Tibial artery (tissue), 4 donors: ENCODE data around the gene ASIC4.

ENCODE experiments used
- DNase-seq, 2 donors: peaks; one replicate each; pipeline ENCODE4 v3.0.0-alpha.2; 2019
- H3K27ac ChIP-seq, 2 donors: fragments of 200-600 bp; sonication (generic) in 1 of 2; 1 replicate in 1 of 2; 2 replicates in 1 of 2; pipeline ENCODE4 v1.5.1; 2018 to 2019; ENCODE audit warnings: mild to moderate bottlenecking in 1 of 2
- H3K27me3 ChIP-seq, 2 donors: fragments of 200-600 bp; sonication (generic) in 1 of 2; one replicate each; pipeline versions ENCODE4 v1.5.1 to v1.6.0; 2016 to 2019
- H3K36me3 ChIP-seq, 3 donors: fragments of 200-600 bp; sonication (generic) in 2 of 3; one replicate each; pipeline ENCODE4 v1.5.1; 2016 to 2019; ENCODE audit warnings: mild to moderate bottlenecking in 2 of 3
- H3K4me1 ChIP-seq, 4 donors: fragments of 200-600 bp; sonication (generic) in 2 of 4; 1 replicate in 3 of 4; 2 replicates in 1 of 4; pipeline ENCODE4 v1.5.1; 2016 to 2019
- H3K4me3 ChIP-seq, 2 donors: fragments of 200-600 bp; sonication (generic) in 1 of 2; 1 replicate in 1 of 2; 2 replicates in 1 of 2; pipeline ENCODE4 v1.5.1; 2018 to 2019; ENCODE audit warnings: mild to moderate bottlenecking in 2 of 2
- H3K9me3 ChIP-seq, 3 donors: fragments of 200-600 bp; sonication (generic) in 1 of 3; one replicate each; pipeline ENCODE4 v1.5.1; 2016 to 2019
- intact Hi-C: fragments of 100-400 bp; cut with DNase I; formaldehyde crosslinking; loops from one replicate; pipeline ENCODE4 v1.15.0; 2023; ENCODE audit warnings: low total_unique reads
- TF ChIP-seq, protein P1 (sequence below), 2 experiments: fragments of 200-600 bp in 1 of 2; fragments of 450-650 bp in 1 of 2; IDR thresholded peaks; one replicate each; pipeline ENCODE4 v1.5.1; 2017 to 2019; ENCODE audit warnings: antibody characterized with exemption in 2 of 2, mild to moderate bottlenecking in 1 of 2, moderate library complexity in 1 of 2

Gene ASIC4

DNA sequence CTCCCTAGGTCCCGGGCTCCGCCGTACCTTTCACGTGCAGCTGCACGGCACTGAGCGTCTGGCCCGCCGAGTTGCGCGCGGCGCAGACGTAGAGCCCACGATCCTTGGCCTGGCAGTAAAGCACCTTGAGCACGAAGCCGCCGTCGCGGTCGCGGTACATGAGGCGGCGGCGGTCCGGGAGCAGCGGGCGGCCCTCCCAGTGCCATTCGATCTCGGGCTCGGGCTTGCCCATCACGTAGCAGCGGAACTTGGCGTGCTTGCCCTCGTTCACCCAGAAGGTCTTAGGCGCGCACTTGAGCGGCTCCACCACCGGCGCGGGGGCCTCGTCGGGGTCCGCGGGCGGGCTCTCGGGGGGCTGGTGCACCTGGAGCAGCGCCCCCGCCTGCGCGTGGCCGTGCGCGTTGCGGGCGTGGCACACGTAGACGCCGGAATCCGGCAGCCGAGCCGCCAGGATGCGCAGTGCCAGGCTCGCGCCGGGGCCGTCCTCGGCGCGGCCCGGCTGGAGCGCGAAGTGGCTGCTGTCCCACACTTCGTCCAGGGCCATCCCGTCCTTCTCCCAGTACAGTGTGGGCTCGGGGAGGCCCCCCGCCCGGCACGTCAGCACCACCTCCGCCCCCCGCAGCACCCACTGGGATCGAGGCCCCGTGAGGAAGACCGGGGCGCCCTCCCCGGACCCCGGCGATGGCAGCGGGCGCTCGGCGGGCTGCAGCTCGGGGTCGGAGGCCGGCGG lies 56.1 kb downstream of the ASIC4 start:
- intact Hi-C loops, result no loop called here
- Histone ChIP-seq H3K27me3 (peaks cover 0 to 6% of the 10 kb centered on the region in 2 donors), H3K4me3 (peak overlapping the region; percentile 62 to 70), H3K36me3 (peaks cover 0 to 28% (median 0%) of the 10 kb centered on the region in 3 donors), H3K4me1 (peaks cover 0 to 22% (median 8%) of the 10 kb centered on the region in 4 donors), H3K27ac (peak overlapping the region; percentile 86 to 87), H3K9me3 (no peaks in the 10 kb centered on the region)
- TF ChIP-seq, protein P1, sequence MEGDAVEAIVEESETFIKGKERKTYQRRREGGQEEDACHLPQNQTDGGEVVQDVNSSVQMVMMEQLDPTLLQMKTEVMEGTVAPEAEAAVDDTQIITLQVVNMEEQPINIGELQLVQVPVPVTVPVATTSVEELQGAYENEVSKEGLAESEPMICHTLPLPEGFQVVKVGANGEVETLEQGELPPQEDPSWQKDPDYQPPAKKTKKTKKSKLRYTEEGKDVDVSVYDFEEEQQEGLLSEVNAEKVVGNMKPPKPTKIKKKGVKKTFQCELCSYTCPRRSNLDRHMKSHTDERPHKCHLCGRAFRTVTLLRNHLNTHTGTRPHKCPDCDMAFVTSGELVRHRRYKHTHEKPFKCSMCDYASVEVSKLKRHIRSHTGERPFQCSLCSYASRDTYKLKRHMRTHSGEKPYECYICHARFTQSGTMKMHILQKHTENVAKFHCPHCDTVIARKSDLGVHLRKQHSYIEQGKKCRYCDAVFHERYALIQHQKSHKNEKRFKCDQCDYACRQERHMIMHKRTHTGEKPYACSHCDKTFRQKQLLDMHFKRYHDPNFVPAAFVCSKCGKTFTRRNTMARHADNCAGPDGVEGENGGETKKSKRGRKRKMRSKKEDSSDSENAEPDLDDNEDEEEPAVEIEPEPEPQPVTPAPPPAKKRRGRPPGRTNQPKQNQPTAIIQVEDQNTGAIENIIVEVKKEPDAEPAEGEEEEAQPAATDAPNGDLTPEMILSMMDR (IDR thresholded peaks at IDR 0.05), result no peak
- no peak for DNase-seq

DNA sequence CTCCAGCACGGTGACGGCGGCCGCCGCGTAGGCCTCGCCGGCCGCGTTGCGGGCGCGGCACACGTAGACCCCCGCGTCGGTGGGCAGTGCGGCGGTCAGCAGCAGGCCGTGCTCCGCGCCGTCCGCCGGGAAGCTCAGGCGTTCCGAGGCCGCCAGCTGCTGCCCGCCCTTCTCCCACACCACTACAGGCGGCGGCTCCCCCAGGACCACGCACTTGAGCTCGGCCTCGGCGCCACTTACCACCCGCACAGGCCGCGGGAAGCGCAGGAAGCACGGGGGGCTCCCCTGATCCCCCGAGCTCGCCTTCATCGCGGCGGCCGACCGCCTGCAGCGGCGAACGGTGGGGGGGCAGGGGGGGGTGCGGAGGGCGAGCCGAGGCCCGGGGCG lies 56.6 kb downstream of the ASIC4 start:
- peaks cover 0 to 23% (median 0%) of the 10 kb centered on the region in 3 donors for H3K36me3 ChIP-seq
- H3K27me3 ChIP-seq, result peaks cover 0 to 10% of the 10 kb centered on the region in 2 donors
- intact Hi-C loops, result no loop called here
- no peaks in the 10 kb centered on the region for H3K9me3 ChIP-seq
- H3K4me3 ChIP-seq, result peak overlapping the region; percentile 62 to 70
- H3K4me1 ChIP-seq, result peaks cover 0 to 22% (median 8%) of the 10 kb centered on the region in 4 donors
- TF ChIP-seq, protein P1 (IDR thresholded peaks at IDR 0.05), result no peak
- H3K27ac ChIP-seq, result peak overlapping the region; percentile 86 to 87
- DNase-seq, result no peak

DNA sequence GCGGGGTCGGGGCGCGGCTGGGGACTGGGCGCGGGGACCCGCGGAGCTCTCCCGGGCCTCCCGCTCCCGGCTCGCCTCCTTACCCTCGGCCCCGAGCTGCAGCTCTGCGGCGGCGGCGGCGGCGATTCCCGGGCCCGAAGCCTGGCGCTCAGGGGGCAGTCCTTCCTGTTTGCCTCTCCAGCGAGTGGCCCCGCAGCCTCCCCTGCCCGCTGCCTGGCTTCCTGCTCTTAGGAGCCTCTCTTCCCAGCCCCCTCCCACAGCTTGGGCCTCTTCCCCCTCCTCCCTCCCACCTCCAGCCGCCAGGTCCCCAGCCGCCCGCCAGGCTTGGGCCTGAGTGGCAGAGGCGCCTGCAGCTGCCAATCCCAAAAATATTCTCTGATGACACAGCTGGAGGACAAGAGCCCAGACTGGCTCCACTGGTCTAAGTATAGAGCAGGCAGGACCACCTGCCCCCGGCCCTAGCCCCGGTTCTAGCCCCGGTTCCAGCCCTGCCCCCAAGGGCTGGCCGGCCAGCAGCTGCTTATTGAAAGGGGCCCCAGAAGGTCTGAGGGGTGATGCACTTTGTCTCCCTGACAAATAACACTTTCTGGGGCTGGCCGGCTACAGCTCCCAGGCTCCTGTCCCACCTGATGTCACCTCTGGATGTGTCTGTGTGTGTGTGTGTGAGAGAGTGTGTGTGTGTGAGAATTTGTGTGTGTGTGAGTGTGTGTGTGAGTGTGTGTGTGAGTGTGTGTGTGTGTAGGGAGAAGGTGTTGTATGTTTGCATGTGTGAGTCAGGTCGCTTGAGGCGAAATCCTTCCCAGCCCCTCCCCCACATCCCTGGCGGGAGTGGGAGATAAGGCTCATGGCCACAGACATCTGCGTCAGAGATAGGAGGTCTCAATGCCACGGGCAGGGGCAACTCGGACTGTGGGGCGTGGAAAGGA lies 57.3 kb downstream of the ASIC4 start, which contains the start of gene OBSL1:
Gene OBSL1 (minus strand): TSS at position 229 of the 926 bp plus-strand sequence. CDS start 307 bp downstream, outside the sequence.
- intact Hi-C loops, result no loop called here
- peak; percentile 55 to 87 for DNase-seq
- Histone ChIP-seq H3K4me1 (peaks cover 0 to 22% (median 8%) of the 10 kb centered on the region in 4 donors), H3K27ac (peak within 1 kb of the TSS; percentile 86 to 87), H3K9me3 (no peaks in the 10 kb centered on the region), H3K36me3 (peaks cover 0 to 16% (median 0%) of the 10 kb centered on the region in 3 donors), H3K27me3 (peaks cover 0 to 14% of the 10 kb centered on the region in 2 donors), H3K4me3 (peak within 1 kb of the TSS; percentile 62 to 70)
- TF ChIP-seq, protein P1 (IDR thresholded peaks at IDR 0.05), result no peak

DNA sequence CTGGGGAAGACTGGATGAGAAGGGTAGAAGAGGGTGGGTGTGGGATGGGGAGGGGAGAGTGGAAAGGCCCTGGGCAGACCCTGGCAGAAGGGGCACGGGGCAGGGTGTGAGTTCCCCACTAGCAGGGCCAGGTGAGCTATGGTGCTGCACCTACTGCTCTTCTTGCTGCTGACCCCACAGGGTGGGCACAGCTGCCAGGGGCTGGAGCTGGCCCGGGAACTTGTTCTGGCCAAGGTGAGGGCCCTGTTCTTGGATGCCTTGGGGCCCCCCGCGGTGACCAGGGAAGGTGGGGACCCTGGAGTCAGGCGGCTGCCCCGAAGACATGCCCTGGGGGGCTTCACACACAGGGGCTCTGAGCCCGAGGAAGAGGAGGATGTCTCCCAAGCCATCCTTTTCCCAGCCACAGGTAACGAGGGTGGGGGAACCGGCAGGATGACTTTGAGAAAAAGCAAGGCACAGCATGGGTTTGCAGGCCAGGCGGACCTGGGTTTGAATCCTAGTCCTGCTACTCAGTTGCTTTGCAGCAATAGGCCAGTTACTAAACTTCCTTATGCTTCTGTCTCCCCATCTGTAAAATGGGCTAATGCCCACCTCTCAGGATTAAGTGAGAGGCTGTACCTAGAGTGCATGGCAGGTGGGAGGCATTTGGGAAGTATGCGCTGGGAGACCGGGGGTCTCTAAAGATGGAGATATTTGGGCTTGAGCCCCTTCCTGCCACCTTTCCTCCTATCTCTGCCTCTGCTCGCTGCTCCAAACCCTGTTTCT lies 58.1 kb downstream of the ASIC4 start, which contains the start of gene INHA:
Gene INHA (plus strand): TSS at position 74 of the 765 bp plus-strand sequence. CDS start 65 bp downstream, at position 139.
- H3K4me3 ChIP-seq, result peak within 1 kb of the TSS; percentile 62 to 70
- peak within 1 kb of the TSS; percentile 86 to 87 for H3K27ac ChIP-seq
- TF ChIP-seq, protein P1 (IDR thresholded peaks at IDR 0.05), result no peak
- peaks cover 0 to 8% (median 0%) of the 10 kb centered on the region in 3 donors for H3K36me3 ChIP-seq
- H3K27me3 ChIP-seq, result peaks cover 0 to 22% of the 10 kb centered on the region in 2 donors
- DNase-seq, result no peak
- H3K4me1 ChIP-seq, result peaks cover 0 to 22% (median 8%) of the 10 kb centered on the region in 4 donors
- H3K9me3 ChIP-seq, result no peaks in the 10 kb centered on the region
- intact Hi-C loops, result no loop called here

DNA sequence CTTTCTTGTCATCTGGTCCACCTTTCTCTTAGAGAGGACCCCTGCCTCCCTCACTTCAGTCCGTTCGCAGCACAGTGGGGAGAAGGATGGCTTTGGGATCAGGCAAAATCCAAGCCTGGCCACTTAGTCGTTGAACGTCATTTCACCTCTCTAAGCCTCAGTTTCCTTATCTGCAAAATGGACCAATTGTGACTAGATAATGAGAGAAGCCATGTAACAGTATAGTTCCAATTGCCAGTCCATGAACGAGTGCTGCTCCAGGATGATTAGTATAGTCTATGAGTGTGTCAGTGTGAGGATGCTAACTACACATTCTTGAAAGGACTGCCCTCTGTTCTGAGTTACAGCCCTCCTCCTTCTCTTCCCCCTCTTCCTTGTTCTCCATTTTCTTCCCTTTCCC lies 58.9 kb downstream of the ASIC4 start:
- intact Hi-C loops, result no loop called here
- Histone ChIP-seq H3K27me3 (peaks cover 0 to 22% of the 10 kb centered on the region in 2 donors), H3K27ac (no peak overlapping the region), H3K36me3 (peaks cover 0 to under 1% (median 0%) of the 10 kb centered on the region in 3 donors), H3K4me3 (no peak overlapping the region), H3K4me1 (peaks cover 0 to 22% (median 8%) of the 10 kb centered on the region in 4 donors), H3K9me3 (no peaks in the 10 kb centered on the region)
- TF ChIP-seq, protein P1 (IDR thresholded peaks at IDR 0.05), result no peak
- no peak for DNase-seq
